ENCODE measurements around the gene CD55.

- TF ChIP-seq CTCF (IDR thresholded peaks at IDR 0.05; ENCODE audit: insufficient read depth, low read length, poor library complexity, severe bottlenecking) (no peak), EZH2phosphoT487 (conservative IDR thresholded peaks at IDR 0.05; ENCODE audit: low read length) (no peak)
These were observed 5.3 kb upstream of the CD55 start for GRCh38 chr1:207316141-207316540.
